IMR-90 (cell line): ENCODE data around the gene CRISPLD2. TPM values are rescaled to one million over a fixed set of nuclear protein-coding genes. Genes with fewer than 3 reads are reported as not detected.

Source experiments
- ATAC-seq: fragments of 200-7000 bp; cut with Tn5 transposase; 2 replicates; pipeline ENCODE4 v1.9.1; 2020; ENCODE audit warnings: low read depth, mild to moderate bottlenecking, moderate library complexity
- BruUV-seq: library from RNA; stranded (reverse); fragments of 400-500 nt; replicated peaks from 2 replicates; lab custom pipeline; 2021; lab: Mats Ljungman, UMichigan
- CTCF ChIA-PET: fragments of 300-600 bp; formaldehyde crosslinking; extraction: SDS; loops from one replicate; lab custom pipeline; 2021; ENCODE audit warnings: antibody characterized with exemption; lab: Yijun Ruan, JAX
- POLR2A ChIA-PET: fragments of 300-600 bp; sonication (Branson Sonifier 250); formaldehyde crosslinking; loops from one replicate; lab custom pipeline; 2022; ENCODE audit warnings: antibody characterized with exemption; ENCODE audit not compliant: unreplicated experiment; lab: Charles Lee
- DNase-seq: peaks from one replicate; pipeline ENCODE4 v3.0.0; 2013
- H2AFZ ChIP-seq: replicated peaks from 2 replicates; pipeline ENCODE3; 2013; ENCODE audit warnings: low read length, mild to moderate bottlenecking; ENCODE audit not compliant: poor library complexity
- H2AK5ac ChIP-seq: 2 replicates; pipeline ENCODE4 v1.6.1; 2013; ENCODE audit warnings: low read depth, low read length, inconsistent platforms
- H2AK9ac ChIP-seq: replicated peaks from 2 replicates; pipeline ENCODE3; 2013; ENCODE audit warnings: mild to moderate bottlenecking, low read depth, low read length, moderate library complexity; ENCODE audit not compliant: poor library complexity
- H2BK120ac ChIP-seq: 2 replicates; pipeline ENCODE4 v1.6.1; 2013; ENCODE audit warnings: low read depth, low read length, inconsistent platforms
- H2BK15ac ChIP-seq: 3 replicates; pipeline ENCODE4 v1.6.1; 2013; ENCODE audit warnings: low read depth, low read length, inconsistent platforms
- H2BK20ac ChIP-seq: 2 replicates; pipeline ENCODE4 v1.6.1; 2013; ENCODE audit warnings: low read depth, mild to moderate bottlenecking, inconsistent platforms, low read length, moderate library complexity
- H2BK5ac ChIP-seq: 2 replicates; pipeline ENCODE4 v1.6.1; 2013; ENCODE audit warnings: mild to moderate bottlenecking, low read depth, low read length, inconsistent platforms; ENCODE audit not compliant: poor library complexity, severe bottlenecking
- H3K14ac ChIP-seq: replicated peaks from 2 replicates; pipeline ENCODE4 v1.6.1; 2013; ENCODE audit warnings: low read depth, low read length, inconsistent platforms
- H3K18ac ChIP-seq: 2 replicates; pipeline ENCODE4 v1.6.1; 2013; ENCODE audit warnings: low read depth, low read length, control low read depth
- H3K23ac ChIP-seq: 2 replicates; pipeline ENCODE4 v1.6.1; 2013; ENCODE audit warnings: low read depth, low read length, inconsistent platforms
- H3K27ac ChIP-seq: 2 replicates; pipeline ENCODE4 v1.5.1; 2013; ENCODE audit warnings: mild to moderate bottlenecking, control low read depth, low read length; ENCODE audit not compliant: insufficient read depth
- H3K27me3 ChIP-seq: 2 replicates; pipeline ENCODE4 v1.6.1; 2013; ENCODE audit warnings: low read length; ENCODE audit not compliant: control insufficient read depth, insufficient read depth
- H3K36me3 ChIP-seq: 2 replicates; pipeline ENCODE4 v1.6.1; 2013; ENCODE audit warnings: low read length, mixed read lengths; ENCODE audit not compliant: control insufficient read depth, insufficient read depth
- H3K4ac ChIP-seq: 2 replicates; pipeline ENCODE4 v1.6.1; 2013; ENCODE audit warnings: low read depth, low read length, inconsistent platforms
- H3K4me1 ChIP-seq: 2 replicates; pipeline ENCODE4 v1.6.1; 2013; ENCODE audit warnings: low read length, mixed read lengths; ENCODE audit not compliant: control insufficient read depth, insufficient read depth
- H3K4me2 ChIP-seq: 2 replicates; pipeline ENCODE4 v1.6.1; 2013; ENCODE audit warnings: low read depth, mild to moderate bottlenecking, control low read depth, low read length, moderate library complexity
- H3K4me3 ChIP-seq: 2 replicates; pipeline ENCODE4 v1.5.1; 2013; ENCODE audit warnings: low read depth, mild to moderate bottlenecking, control low read depth, low read length, moderate library complexity; ENCODE audit not compliant: insufficient read depth
- H3K56ac ChIP-seq: 2 replicates; pipeline ENCODE4 v1.6.1; 2013; ENCODE audit warnings: low read length, inconsistent platforms; ENCODE audit not compliant: insufficient read depth; ENCODE audit errors: extremely low read depth
- H3K79me1 ChIP-seq, 2 experiments: 2 replicates each; pipeline ENCODE4 v1.6.1; 2013; ENCODE audit warnings: low read length in 2 of 2, inconsistent platforms in 1 of 2, low read depth in 1 of 2
- H3K9ac ChIP-seq: 2 replicates; pipeline ENCODE4 v1.6.1; 2013; ENCODE audit warnings: low read depth, low read length, control low read depth
- H3K9me1 ChIP-seq: 2 replicates; pipeline ENCODE4 v1.6.1; 2013; ENCODE audit warnings: low read length, inconsistent platforms; ENCODE audit not compliant: insufficient read depth
- H3K9me3 ChIP-seq: 2 replicates; pipeline ENCODE4 v1.6.1; 2013; ENCODE audit warnings: low read length; ENCODE audit not compliant: control insufficient read depth, insufficient read depth
- H4K20me1 ChIP-seq: 2 replicates; pipeline ENCODE4 v1.6.1; 2013; ENCODE audit warnings: low read length, inconsistent platforms; ENCODE audit not compliant: insufficient read depth
- H4K5ac ChIP-seq: 2 replicates; pipeline ENCODE4 v1.6.1; 2013; ENCODE audit warnings: mild to moderate bottlenecking, low read depth, low read length, control low read depth
- H4K8ac ChIP-seq, 2 experiments: 2 replicates each; pipeline ENCODE4 v1.6.1; 2013; ENCODE audit warnings: low read depth in 2 of 2, low read length in 2 of 2, control low read depth in 1 of 2, inconsistent platforms in 1 of 2
- H4K91ac ChIP-seq: 2 replicates; pipeline ENCODE4 v1.6.1; 2013; ENCODE audit warnings: low read depth, low read length, inconsistent platforms; ENCODE audit not compliant: insufficient read depth
- BHLHE40 ChIP-seq: fragments of 150-350 bp; IDR thresholded peaks from 2 replicates; pipeline ENCODE4 v1.6.1; 2016; ENCODE audit warnings: mild to moderate bottlenecking, low read depth, low read length
- CEBPB ChIP-seq: IDR thresholded peaks from 2 replicates; pipeline ENCODE4 v1.6.1; 2012; ENCODE audit warnings: low read depth, low read length, improper control_type of control experiment
- CHD1 ChIP-seq: IDR thresholded peaks from 2 replicates; pipeline ENCODE4 v1.6.1; 2012; ENCODE audit warnings: low read depth, low read length, improper control_type of control experiment
- FOS ChIP-seq: fragments of 150-350 bp; IDR thresholded peaks from 2 replicates; pipeline ENCODE4 v1.6.1; 2016; ENCODE audit warnings: low read depth, low read length
- MAFK ChIP-seq: IDR thresholded peaks from 2 replicates; pipeline ENCODE4 v1.6.1; 2012; ENCODE audit warnings: low read depth, low read length, improper control_type of control experiment
- MAZ ChIP-seq: IDR thresholded peaks from 2 replicates; pipeline ENCODE4 v1.6.1; 2012; ENCODE audit warnings: low read depth, mild to moderate bottlenecking, low read length, improper control_type of control experiment, moderate library complexity, borderline replicate concordance
- MXI1 ChIP-seq: IDR thresholded peaks from 2 replicates; pipeline ENCODE4 v1.6.1; 2012; ENCODE audit warnings: low read depth, mild to moderate bottlenecking, low read length, moderate library complexity, borderline replicate concordance
- NFE2L2 ChIP-seq: fragments of 150-350 bp; IDR thresholded peaks from 2 replicates; pipeline ENCODE4 v1.6.1; 2016; ENCODE audit warnings: low read depth, mild to moderate bottlenecking, low read length
- POLR2A ChIP-seq: IDR thresholded peaks from 2 replicates; pipeline ENCODE4 v1.6.1; 2012; ENCODE audit warnings: mild to moderate bottlenecking, low read depth, low read length
- RAD21 ChIP-seq: IDR thresholded peaks from 2 replicates; pipeline ENCODE4 v1.6.1; 2012; ENCODE audit warnings: low read length, improper control_type of control experiment
- RCOR1 ChIP-seq: IDR thresholded peaks from 2 replicates; pipeline ENCODE4 v1.6.1; 2012; ENCODE audit warnings: mild to moderate bottlenecking, low read length, improper control_type of control experiment; ENCODE audit not compliant: insufficient replicate concordance
- RFX5 ChIP-seq: IDR thresholded peaks from 2 replicates; pipeline ENCODE4 v1.8.0; 2012; ENCODE audit warnings: low read depth, mild to moderate bottlenecking, low read length, moderate library complexity
- SMC3 ChIP-seq: fragments of 150-350 bp; IDR thresholded peaks from 2 replicates; pipeline ENCODE4 v1.6.1; 2016; ENCODE audit warnings: low read depth, mild to moderate bottlenecking, antibody characterized with exemption, low read length, moderate library complexity
- WGBS, 2 experiments: methylation state at CpG; one replicate each; pipeline versions ENCODE4 v1.1.5 to v1.1.7; 2013; ENCODE audit warnings: missing lambda C conversion rate in 2 of 2; ENCODE audit not compliant: insufficient read length in 1 of 2; ENCODE audit errors: extremely low coverage in 2 of 2; 5-methylcytosine and 5-hydroxymethylcytosine counted together
- dilution Hi-C: fragments of 300-500 bp; cut with HindIII; formaldehyde crosslinking; loops from one replicate; pipeline ENCODE4 v1.14.3; 2018; ENCODE audit warnings: low sequenced_read_pairs; ENCODE audit not compliant: unreplicated experiment
- in situ Hi-C: fragments of 300-500 bp; cut with MboI; formaldehyde crosslinking; loops from 3 replicates; pipeline ENCODE4 v1.14.3; 2019; ENCODE audit warnings: low sequenced_read_pairs, inconsistent platforms, mixed read lengths
- intact Hi-C: fragments of 100-400 bp; cut with micrococcal nuclease; formaldehyde crosslinking; loops from 2 replicates; pipeline ENCODE4 v1.10.0; 2022
- polyA plus RNA-seq, 3 experiments: library from polyadenylated mRNA; depleted of rRNA; stranded (reverse); fragments of >200 nt; gene quantifications; 2 replicates each; pipeline ENCODE4 v1.2.3, GENCODE V29; 2012; ENCODE audit warnings: low replicate concordance in 1 of 3
- total RNA-seq: library from RNA; depleted of rRNA; stranded (reverse); fragments of >200 nt; gene quantifications from 2 replicates; pipeline ENCODE4 v1.2.3, GENCODE V29; 2012
- TF ChIP-seq, protein P1 (sequence below): conservative IDR thresholded peaks from 2 replicates; pipeline ENCODE4 v1.5.1; 2012; ENCODE audit warnings: mild to moderate bottlenecking, low read depth, low read length, improper control_type of control experiment
- TF ChIP-seq, protein P2 (sequence below): fragments of 150-350 bp; IDR thresholded peaks from 2 replicates; pipeline ENCODE4 v1.6.1; 2017; ENCODE audit warnings: mild to moderate bottlenecking, antibody characterized with exemption, low read length, low read depth
- TF ChIP-seq, protein P3 (sequence below): fragments of 150-350 bp; IDR thresholded peaks from 2 replicates; pipeline ENCODE4 v1.6.1; 2016; ENCODE audit warnings: low read depth, mild to moderate bottlenecking, low read length, moderate library complexity, borderline replicate concordance

Gene CRISPLD2
- total and polyA plus RNA-seq, 2 of the 4 experiments (the other 2 are of a cell fraction) = 23.1 to 37.5 TPM

DNA sequence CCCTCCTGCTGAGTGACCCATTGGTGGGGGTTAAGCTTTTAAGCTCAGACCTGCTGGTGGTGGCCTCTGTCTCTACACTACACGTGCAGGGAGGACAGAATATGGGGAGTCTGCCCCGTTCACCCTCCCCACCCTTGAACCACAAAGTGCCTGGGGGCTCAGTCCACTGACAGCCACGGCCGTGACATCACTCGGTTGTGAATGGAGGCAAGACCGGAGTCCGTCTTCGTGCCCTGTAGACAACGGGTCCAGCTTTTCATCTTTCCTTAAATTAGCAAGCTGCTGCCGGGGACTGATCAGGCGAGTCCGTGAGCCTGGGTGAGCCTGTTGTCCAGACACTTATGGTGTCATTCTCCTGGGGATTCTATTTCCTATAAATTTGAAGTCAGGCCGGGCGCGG, 67.4 kb downstream of the CRISPLD2 start:
- Histone ChIP-seq H3K4me2 (no peak overlapping the region), H3K9me1 (peaks cover 7% of the 10 kb centered on the region), H3K4me1 (peaks cover 2% of the 10 kb centered on the region; the same call in 1 of the 2 replicates), H3K9me3 (no peaks in the 10 kb centered on the region), H3K4ac (no peak overlapping the region), H2AK9ac (no peak overlapping the region), H4K8ac (no peak overlapping the region), H2BK20ac (no peak overlapping the region), H2BK120ac (no peak overlapping the region), H2BK5ac (no peak overlapping the region), H3K36me3 (peaks cover 66% of the 10 kb centered on the region), H3K23ac (no peak overlapping the region), H2AFZ (no peak overlapping the region), H3K9ac (no peak overlapping the region), H3K18ac (no peak overlapping the region), H3K56ac (no peak overlapping the region), H2BK15ac (no peak overlapping the region), H4K91ac (no peak overlapping the region), H3K4me3 (no peak overlapping the region), H3K14ac (no peak overlapping the region), H3K79me1 (peaks cover 2 to 6% of the 10 kb centered on the region in 2 experiments; a peak in 1 of 4 replicates), H2AK5ac (no peak overlapping the region), H4K5ac (no peak overlapping the region), H3K27me3 (no peaks in the 10 kb centered on the region), H4K20me1 (no peaks in the 10 kb centered on the region), H3K27ac (no peak overlapping the region)
- ChIA-PET CTCF (interaction anchor here (1.2 kb wide), 1 partner anchor 84 kb away, joined by 3 read pairs; no protein-coding TSS in a partner anchor), POLR2A (no interaction called here)
- dilution Hi-C loops = no loop called here
- in situ Hi-C loops = no loop called here
- ATAC-seq = no peak
- BruUV-seq = no TSS peak
- TF ChIP-seq FOS (no peak), CHD1 (no peak), RAD21 (no peak), POLR2A (no peak), BHLHE40 (no peak), RCOR1 (no peak), NFE2L2 (no peak), MAFK (no peak), CEBPB (no peak), MAZ (no peak), MXI1 (no peak), RFX5 (no peak), SMC3 (no peak)
- TF ChIP-seq, protein P1, sequence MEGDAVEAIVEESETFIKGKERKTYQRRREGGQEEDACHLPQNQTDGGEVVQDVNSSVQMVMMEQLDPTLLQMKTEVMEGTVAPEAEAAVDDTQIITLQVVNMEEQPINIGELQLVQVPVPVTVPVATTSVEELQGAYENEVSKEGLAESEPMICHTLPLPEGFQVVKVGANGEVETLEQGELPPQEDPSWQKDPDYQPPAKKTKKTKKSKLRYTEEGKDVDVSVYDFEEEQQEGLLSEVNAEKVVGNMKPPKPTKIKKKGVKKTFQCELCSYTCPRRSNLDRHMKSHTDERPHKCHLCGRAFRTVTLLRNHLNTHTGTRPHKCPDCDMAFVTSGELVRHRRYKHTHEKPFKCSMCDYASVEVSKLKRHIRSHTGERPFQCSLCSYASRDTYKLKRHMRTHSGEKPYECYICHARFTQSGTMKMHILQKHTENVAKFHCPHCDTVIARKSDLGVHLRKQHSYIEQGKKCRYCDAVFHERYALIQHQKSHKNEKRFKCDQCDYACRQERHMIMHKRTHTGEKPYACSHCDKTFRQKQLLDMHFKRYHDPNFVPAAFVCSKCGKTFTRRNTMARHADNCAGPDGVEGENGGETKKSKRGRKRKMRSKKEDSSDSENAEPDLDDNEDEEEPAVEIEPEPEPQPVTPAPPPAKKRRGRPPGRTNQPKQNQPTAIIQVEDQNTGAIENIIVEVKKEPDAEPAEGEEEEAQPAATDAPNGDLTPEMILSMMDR = no peak
- TF ChIP-seq, protein P2, sequence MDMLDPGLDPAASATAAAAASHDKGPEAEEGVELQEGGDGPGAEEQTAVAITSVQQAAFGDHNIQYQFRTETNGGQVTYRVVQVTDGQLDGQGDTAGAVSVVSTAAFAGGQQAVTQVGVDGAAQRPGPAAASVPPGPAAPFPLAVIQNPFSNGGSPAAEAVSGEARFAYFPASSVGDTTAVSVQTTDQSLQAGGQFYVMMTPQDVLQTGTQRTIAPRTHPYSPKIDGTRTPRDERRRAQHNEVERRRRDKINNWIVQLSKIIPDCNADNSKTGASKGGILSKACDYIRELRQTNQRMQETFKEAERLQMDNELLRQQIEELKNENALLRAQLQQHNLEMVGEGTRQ = no peak
- TF ChIP-seq, protein P3, sequence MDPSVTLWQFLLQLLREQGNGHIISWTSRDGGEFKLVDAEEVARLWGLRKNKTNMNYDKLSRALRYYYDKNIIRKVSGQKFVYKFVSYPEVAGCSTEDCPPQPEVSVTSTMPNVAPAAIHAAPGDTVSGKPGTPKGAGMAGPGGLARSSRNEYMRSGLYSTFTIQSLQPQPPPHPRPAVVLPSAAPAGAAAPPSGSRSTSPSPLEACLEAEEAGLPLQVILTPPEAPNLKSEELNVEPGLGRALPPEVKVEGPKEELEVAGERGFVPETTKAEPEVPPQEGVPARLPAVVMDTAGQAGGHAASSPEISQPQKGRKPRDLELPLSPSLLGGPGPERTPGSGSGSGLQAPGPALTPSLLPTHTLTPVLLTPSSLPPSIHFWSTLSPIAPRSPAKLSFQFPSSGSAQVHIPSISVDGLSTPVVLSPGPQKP = no peak
- no peak for DNase-seq
- intact Hi-C loops = no loop called here
- 95% methylated on average over 11 of the region's 15 CpGs; no CpG with 5 or more reads in 1 of the 2 experiments for WGBS, 2 experiments
